GM12872 (cell line): ENCODE results near the gene SLC11A2.

ENCODE experiments used
- TF ChIP-seq, protein P1 (sequence below): IDR thresholded peaks from 3 replicates; pipeline ENCODE4 v1.5.1; 2011; ENCODE audit warnings: low read depth, mild to moderate bottlenecking, low read length, moderate library complexity; ENCODE audit not compliant: insufficient read depth

Gene SLC11A2

GRCh38 chr12:51004504-51004903 lies 21.7 kb downstream of the SLC11A2 start:
- TF ChIP-seq, protein P1, sequence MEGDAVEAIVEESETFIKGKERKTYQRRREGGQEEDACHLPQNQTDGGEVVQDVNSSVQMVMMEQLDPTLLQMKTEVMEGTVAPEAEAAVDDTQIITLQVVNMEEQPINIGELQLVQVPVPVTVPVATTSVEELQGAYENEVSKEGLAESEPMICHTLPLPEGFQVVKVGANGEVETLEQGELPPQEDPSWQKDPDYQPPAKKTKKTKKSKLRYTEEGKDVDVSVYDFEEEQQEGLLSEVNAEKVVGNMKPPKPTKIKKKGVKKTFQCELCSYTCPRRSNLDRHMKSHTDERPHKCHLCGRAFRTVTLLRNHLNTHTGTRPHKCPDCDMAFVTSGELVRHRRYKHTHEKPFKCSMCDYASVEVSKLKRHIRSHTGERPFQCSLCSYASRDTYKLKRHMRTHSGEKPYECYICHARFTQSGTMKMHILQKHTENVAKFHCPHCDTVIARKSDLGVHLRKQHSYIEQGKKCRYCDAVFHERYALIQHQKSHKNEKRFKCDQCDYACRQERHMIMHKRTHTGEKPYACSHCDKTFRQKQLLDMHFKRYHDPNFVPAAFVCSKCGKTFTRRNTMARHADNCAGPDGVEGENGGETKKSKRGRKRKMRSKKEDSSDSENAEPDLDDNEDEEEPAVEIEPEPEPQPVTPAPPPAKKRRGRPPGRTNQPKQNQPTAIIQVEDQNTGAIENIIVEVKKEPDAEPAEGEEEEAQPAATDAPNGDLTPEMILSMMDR: no peak

- TF ChIP-seq, protein P1: no peak
Measured at GRCh38 chr12:51001799-51002198, 24.4 kb downstream of the SLC11A2 start.

- TF ChIP-seq, protein P1: no peak
Measured at GRCh38 chr12:51000245-51000644, 25.9 kb downstream of the SLC11A2 start.

GRCh38 chr12:50999093-50999492 lies 27.1 kb downstream of the SLC11A2 start:
- TF ChIP-seq, protein P1: no peak

DNA sequence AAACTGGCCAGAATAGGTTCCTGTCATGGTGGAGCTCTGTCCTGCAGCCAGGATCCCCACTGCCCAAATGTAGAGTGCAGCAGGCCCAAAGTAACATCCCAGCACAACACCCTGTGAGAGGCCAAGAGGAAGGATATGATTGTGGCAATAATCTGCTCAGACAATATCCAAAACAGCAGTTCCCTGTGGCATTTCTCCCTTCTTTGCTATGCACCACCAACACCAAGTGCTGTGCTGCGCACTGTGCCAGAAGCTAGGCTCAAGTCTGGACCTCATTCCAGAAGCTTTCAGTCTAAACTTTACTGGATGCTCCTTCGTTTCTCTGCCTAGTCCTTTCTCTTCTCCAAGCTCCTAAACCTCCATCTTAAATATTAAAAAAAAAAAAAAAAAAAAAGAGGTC lies 33.4 kb downstream of the SLC11A2 start:
- TF ChIP-seq, protein P1: no peak

DNA sequence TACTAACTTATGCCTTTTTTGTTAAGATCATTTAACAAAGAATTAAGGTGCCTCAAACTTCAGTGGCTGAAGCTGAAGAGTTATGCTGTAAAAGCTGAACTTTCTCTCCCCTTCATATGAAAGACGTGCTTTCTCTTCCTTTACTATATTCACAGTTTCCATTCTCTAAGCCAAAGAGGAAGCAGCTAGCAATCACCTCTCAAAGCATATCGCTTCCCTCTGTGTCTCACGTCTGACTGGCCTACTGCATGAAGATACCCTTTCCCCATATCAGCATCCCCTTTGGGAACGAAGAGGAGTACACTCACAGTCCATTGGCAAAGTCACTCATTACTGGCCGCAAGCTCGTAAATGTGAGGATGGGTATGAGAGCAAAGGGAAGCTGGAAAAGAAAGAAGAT lies 34.9 kb downstream of the SLC11A2 start:
- TF ChIP-seq, protein P1: no peak

GRCh38 chr12:50990791-50991190 lies 35.4 kb downstream of the SLC11A2 start:
- TF ChIP-seq, protein P1: no peak
